HG02852 (cell line): ENCODE measurements around the gene BCOR.

Experiments
- ATAC-seq: cut with Tn5 transposase; IDR thresholded peaks from one replicate; pipeline ENCODE4 v1.9.1; 2021; ENCODE audit warnings: mild to moderate bottlenecking, moderate library complexity; ENCODE audit not compliant: unreplicated experiment

The BCOR gene

DNA sequence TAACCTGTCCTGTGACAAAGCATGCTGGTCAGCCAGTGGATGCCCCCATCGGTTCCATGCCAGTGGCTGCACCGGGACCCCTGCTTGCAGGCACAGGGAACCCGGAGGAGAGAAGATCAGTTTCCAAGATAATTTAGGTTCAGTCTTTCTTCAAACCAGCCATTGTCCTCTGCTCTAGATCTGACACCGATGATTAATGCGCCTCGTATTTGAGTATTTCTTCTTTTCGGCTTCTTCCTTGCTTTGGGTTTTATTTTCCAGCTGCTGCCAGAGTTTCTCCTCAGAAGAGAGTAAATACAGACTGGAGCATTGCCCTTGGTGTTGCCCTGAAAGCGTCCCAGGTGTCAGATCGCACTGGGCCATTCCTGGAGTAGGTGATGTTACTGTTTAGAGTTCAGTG, 19.2 kb upstream of the BCOR start:
- ATAC-seq = no peak

GRCh38 chrX:40112996-40113395, 15.2 kb upstream of the BCOR start:
- no peak for ATAC-seq

DNA sequence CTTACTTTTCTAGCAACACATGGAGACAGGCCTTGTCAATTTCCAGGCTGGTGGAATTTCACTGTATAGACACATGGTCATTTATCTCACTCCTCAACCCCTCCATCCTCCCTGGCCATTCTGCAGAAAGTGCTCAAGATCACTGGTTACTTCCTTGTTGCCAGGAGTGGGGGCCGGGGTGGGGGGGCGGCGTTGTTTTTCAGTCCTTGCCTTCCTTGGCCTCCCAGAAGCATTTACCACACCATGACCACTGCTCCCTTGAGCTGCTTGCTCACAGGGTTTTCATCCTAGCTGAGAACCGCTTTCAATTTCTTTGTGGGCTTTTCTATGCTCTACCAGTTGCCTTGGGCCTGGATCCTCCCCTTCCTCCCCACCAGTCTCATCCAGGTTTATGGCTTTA, 14.1 kb upstream of the BCOR start:
- no peak for ATAC-seq

DNA sequence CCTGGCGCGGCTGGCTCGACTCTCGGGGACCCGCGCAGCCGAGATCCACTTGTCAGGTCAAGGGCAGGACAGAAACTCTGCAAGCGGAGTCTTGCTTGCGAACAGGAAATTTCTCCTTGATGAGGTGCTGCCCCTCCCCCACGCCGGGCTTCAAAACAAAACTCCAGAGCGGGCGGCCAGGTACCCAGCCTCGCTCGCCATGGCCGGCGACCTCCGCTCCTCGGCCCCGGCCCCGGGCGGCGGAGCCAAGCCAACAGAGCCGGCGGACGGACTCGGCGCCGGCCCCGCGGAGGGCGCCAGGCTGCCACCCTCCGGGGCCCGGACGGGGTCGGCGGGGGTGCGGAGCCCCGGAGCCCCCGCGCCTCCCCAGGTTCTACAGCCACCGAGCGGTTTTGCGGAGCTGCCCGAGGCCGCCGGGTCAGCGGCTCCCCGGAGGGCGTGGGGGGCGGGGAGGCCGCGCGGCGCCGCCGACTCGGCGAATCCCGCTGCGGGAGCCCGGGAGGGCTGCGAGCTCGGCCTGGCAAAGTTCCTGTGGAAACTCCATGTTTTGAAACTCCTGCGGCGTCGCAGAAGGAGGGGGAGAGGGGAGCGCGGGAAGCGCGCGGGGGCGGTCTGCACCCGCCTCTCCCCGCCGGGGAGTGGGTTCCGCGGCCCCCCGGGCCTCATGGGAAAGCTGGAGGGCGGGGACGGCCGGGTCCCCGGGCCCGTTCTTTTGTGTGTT, 11.7 kb upstream of the BCOR start:
- no peak for ATAC-seq

DNA sequence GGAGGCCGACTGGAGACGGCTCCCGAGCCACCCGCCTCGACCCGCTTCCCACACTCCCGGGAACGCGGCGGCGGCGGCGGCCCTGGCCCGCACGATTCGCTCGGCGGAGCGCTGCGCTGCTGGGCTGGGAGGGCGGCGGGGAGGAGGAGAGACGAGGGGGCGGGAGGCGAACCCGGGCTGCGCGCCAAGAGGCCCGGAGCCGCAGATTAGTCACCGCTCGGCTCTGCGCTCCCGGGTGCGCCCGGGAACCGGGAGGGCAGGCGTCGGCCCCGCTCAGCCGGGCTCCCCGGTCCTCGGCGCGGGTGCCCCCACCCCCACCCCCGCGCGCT, 11.2 kb upstream of the BCOR start:
- no peak for ATAC-seq

GRCh38 chrX:40108162-40108958, 10.6 kb upstream of the BCOR start:
- no peak for ATAC-seq

DNA sequence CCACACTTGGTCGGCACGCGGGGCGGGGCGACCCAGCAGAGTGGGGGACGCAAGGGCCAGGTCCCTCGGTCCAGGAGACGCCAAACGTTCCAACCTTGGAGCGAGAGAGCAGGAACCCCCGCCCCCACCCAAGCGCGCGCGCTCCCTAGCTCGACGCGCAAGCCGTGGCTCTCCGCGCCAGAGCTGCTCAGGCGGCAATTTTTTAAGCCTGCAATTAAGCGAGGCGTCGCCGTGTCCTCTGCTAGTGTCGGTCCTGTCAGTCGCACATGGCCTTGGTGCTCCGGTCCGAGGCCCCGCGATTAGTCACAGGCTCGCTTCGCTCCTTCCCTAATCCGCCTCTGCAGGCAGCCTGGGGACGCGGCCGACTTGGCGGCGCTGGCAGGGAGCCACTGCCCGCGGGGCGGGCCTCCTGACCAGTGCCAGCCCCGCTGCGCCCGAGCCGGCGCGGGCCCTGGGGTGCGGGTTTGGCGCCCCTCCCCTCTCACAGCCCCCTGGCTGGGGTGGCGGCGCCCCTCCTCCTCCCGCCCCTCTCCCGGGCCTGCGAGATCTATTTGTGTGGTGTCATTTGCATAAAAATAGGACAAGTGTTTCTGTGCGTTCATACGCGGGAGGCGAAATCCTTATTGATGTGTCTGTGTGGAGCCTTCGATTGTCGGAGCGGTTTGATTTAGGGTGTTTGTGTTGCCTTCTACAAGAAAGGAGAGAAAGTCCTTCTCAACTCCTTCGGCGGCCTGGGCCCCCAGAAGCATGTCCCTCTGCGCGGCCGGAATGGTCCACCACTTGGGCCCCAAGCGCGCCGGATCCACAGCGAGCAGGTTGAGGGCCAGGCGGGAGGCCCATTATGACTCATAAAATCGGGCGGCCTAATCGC, 9.8 kb upstream of the BCOR start:
- ATAC-seq = no peak

GRCh38 chrX:40106676-40107290, 9.0 kb upstream of the BCOR start:
- ATAC-seq = no peak

GRCh38 chrX:40105835-40106675, 8.3 kb upstream of the BCOR start:
- no peak for ATAC-seq

GRCh38 chrX:40104985-40105834, 7.5 kb upstream of the BCOR start:
- ATAC-seq = no peak

DNA sequence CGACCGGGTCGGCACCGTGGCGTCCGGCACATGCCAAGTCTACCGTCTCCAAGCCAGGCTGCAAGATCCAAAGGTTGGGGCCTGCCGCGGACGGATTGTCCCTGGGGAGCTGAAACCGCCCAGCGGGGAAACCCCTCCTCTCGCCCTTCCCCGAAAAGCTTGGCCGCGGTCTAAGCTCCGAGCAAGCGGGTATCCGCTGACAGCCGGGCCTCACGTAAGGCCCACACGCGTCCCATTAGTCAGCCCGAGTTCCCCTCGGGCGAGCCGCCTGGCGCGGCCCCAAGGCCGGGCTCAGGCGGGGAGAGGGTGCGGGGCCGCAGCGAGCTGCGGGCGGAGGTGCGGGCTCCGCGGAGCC, 6.8 kb upstream of the BCOR start:
- ATAC-seq = no peak

GRCh38 chrX:40103565-40104323, 6.0 kb upstream of the BCOR start:
- no peak for ATAC-seq

- no peak for ATAC-seq
Observed at GRCh38 chrX:40102393-40103381, 4.9 kb upstream of the BCOR start.

DNA sequence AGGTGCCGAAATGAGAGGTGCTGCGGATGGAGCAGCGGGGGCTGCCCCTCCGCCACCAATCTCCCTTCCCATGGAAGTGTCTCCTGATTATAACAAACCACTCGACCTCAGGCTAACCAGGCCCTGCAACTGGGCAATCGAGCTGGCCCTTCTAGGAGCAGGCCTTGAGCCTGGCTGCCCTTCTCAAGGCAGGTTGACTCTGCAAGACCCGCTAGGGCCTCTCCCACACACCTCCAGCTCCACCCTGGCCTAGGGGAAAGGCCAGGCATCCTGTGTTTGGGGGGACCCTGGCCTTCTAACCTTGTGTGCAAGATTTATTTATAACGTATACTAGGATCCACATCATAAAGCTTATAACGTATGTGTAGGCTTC, 3.7 kb upstream of the BCOR start:
- ATAC-seq = no peak

- ATAC-seq = no peak
Observed at GRCh38 chrX:40100537-40101429, 3.0 kb upstream of the BCOR start.

DNA sequence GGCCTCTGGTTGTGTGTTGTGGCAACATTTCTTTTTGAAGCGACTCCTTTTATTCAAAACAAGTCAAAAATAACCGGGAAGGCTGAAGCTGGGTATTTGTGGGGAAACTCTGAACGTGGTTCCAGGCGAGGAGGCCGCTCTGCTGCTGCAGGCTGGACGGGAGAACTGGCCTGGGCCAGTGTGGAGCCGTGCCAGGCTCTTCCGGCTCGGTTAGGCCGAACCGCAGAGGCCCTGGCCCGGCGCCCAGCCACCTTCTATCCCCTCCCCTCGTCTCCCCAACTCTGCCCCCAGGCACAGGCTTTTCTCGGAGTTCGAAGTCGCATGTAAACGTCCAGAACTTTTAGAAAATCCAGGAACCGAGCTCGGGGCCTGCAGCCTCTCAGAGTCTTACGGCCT, 2.4 kb upstream of the BCOR start:
- ATAC-seq = no peak
